T-helper 2 cell treated with Interferon-gamma antibody and Interleukin-4, amounts not matched to agents 5 μg/mL and 100 μg/mL, for 36 hours (primary cell): ENCODE data around the gene RAI14.
"Not testable (repeated sequence)": the region's sequence is repeated elsewhere in the genome, so short reads cannot be mapped to it uniquely, and the experiment has no call there.

ENCODE experiments used
- DNase-seq: peaks from one replicate; pipeline ENCODE4 v3.0.0; 2021; ENCODE audit warnings: low spot score
- H3K27ac Mint-ChIP-seq: one replicate; pipeline ENCODE4 v1.8.0; 2021; ENCODE audit warnings: mild to moderate bottlenecking, mixed read lengths
- H3K27me3 Mint-ChIP-seq: one replicate; pipeline ENCODE4 v1.8.0; 2021; ENCODE audit warnings: low read depth, mixed read lengths
- H3K36me3 Mint-ChIP-seq: one replicate; pipeline ENCODE4 v1.8.0; 2021; ENCODE audit warnings: low read depth, mixed read lengths
- H3K4me1 Mint-ChIP-seq: one replicate; pipeline ENCODE4 v1.8.0; 2021; ENCODE audit warnings: low read depth, mixed read lengths
- H3K4me3 Mint-ChIP-seq: one replicate; pipeline ENCODE4 v1.8.0; 2022; ENCODE audit warnings: mild to moderate bottlenecking, moderate library complexity, mixed read lengths
- H3K9me3 Mint-ChIP-seq: one replicate; pipeline ENCODE4 v1.8.0; 2021; ENCODE audit warnings: mixed read lengths

Gene RAI14

GRCh38 chr5:34691326-34691725 lies 35.2 kb downstream of the RAI14 start:
- Mint-ChIP-seq H3K27me3 (no peaks in the 10 kb centered on the region), H3K9me3 (no peaks in the 10 kb centered on the region), H3K4me3 (no peak overlapping the region), H3K4me1 (peaks cover 3% of the 10 kb centered on the region), H3K36me3 (no peaks in the 10 kb centered on the region), H3K27ac (no peak overlapping the region)
- no peak for DNase-seq

- no peaks in the 10 kb centered on the region for H3K36me3 Mint-ChIP-seq
- no peak for DNase-seq
- H3K27me3 Mint-ChIP-seq = no peaks in the 10 kb centered on the region
- H3K4me1 Mint-ChIP-seq = peaks cover 3% of the 10 kb centered on the region
- no peak overlapping the region for H3K4me3 Mint-ChIP-seq
- H3K9me3 Mint-ChIP-seq = no peaks in the 10 kb centered on the region
- H3K27ac Mint-ChIP-seq = no peak overlapping the region
Observed at GRCh38 chr5:34692786-34693185, 36.7 kb downstream of the RAI14 start.

DNA sequence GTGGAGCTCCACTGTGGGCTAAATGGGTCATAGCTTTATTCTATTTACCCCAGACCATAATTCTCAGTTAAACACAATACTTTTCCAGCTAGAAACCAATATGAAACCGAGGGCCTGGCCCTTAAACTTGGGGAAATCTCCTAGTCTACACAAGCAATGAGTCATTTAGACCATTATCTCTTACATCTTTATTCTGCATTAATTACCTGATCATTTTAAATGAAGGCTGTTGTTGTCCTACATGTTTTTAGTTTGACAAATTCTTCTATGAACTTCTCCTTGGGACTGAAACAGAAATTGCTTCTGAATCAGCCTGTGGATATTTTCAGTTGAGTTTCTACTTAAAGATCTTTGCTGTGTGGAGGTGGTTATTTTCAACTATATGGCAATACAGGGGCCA lies 37.9 kb downstream of the RAI14 start:
- no peaks in the 10 kb centered on the region for H3K27me3 Mint-ChIP-seq
- DNase-seq = no peak
- no peaks in the 10 kb centered on the region for H3K9me3 Mint-ChIP-seq
- peaks cover 3% of the 10 kb centered on the region for H3K4me1 Mint-ChIP-seq
- H3K4me3 Mint-ChIP-seq = no peak overlapping the region
- H3K27ac Mint-ChIP-seq = no peak overlapping the region
- H3K36me3 Mint-ChIP-seq = no peaks in the 10 kb centered on the region

DNA sequence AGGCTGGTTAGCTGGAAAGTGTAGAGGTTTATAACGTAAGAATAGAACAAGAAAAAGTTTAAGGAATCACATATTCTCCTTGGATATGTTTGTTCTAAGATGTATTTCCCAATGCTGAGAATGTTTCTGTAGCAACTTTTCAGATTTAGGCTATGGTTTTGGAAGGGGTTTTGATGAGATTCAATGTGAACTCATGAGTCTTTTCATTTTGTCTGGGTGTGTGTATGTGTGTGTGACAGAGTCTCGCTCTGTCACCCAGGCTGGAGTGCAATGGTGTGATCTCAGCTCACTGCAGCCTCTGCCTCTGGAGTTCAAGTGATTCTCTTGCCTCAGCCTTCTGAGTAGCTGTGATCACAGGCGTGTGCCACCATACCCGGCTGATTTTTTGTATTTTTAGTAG lies 38.6 kb downstream of the RAI14 start:
- peaks cover 3% of the 10 kb centered on the region for H3K4me1 Mint-ChIP-seq
- no peaks in the 10 kb centered on the region for H3K36me3 Mint-ChIP-seq
- no peaks in the 10 kb centered on the region for H3K9me3 Mint-ChIP-seq
- H3K4me3 Mint-ChIP-seq = no peak overlapping the region
- no peak for DNase-seq
- no peak overlapping the region for H3K27ac Mint-ChIP-seq
- no peaks in the 10 kb centered on the region for H3K27me3 Mint-ChIP-seq

DNA sequence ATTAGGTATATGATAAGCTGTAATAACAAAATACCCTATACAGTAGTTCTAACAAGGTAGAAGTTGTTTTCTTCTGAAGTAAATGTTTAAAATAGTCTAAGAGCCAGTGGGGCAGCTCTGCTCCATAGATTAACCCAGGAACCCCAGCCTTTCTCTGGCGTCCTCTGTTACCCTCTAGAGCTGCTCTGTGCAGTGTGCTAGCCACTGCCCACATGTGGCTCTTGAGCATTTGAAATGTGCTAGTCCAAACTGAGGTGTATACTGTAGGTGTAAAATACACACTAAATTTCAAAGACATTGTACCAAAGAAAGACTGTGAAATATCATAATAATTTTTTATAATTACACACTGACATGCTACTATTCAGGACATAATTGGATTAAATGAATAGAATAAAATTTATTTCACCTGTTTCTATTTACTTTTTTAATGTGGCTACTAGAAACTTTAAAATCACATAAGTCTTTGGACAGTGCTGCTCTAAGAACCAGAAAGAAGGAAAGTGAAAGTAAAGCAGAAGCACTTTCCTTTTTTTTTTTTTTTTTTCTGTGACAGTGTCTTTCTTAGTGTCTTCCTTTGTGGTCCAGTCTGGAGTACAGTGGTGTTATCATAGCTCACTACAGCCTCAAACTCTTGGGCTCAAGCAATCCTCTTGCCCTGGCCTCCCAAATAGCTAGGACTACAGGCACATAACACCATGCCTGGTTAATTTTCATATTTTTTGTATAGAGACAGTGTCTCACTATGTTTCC lies 39.3 kb downstream of the RAI14 start:
- Mint-ChIP-seq H3K36me3 (no peaks in the 10 kb centered on the region), H3K4me1 (peaks cover 3% of the 10 kb centered on the region), H3K4me3 (no peak overlapping the region), H3K27me3 (no peaks in the 10 kb centered on the region), H3K27ac (no peak overlapping the region), H3K9me3 (no peaks in the 10 kb centered on the region)
- no peak for DNase-seq

- H3K27ac Mint-ChIP-seq = no peak overlapping the region
- DNase-seq = no peak
- no peak overlapping the region for H3K4me3 Mint-ChIP-seq
- H3K36me3 Mint-ChIP-seq = no peaks in the 10 kb centered on the region
- no peaks in the 10 kb centered on the region for H3K9me3 Mint-ChIP-seq
- peaks cover 3% of the 10 kb centered on the region for H3K4me1 Mint-ChIP-seq
- H3K27me3 Mint-ChIP-seq = no peaks in the 10 kb centered on the region
Observed at GRCh38 chr5:34697308-34698108, 41.4 kb downstream of the RAI14 start.

GRCh38 chr5:34698109-34698419 lies 41.9 kb downstream of the RAI14 start:
- no peaks in the 10 kb centered on the region for H3K36me3 Mint-ChIP-seq
- no peaks in the 10 kb centered on the region for H3K27me3 Mint-ChIP-seq
- no peak overlapping the region for H3K4me3 Mint-ChIP-seq
- H3K27ac Mint-ChIP-seq = no peak overlapping the region
- peaks cover 3% of the 10 kb centered on the region for H3K4me1 Mint-ChIP-seq
- H3K9me3 Mint-ChIP-seq = no peaks in the 10 kb centered on the region
- no peak for DNase-seq

GRCh38 chr5:34698754-34699153 lies 42.6 kb downstream of the RAI14 start:
- H3K36me3 Mint-ChIP-seq = no peaks in the 10 kb centered on the region
- DNase-seq = no peak
- no peak overlapping the region for H3K4me3 Mint-ChIP-seq
- peaks cover 3% of the 10 kb centered on the region for H3K4me1 Mint-ChIP-seq
- no peaks in the 10 kb centered on the region for H3K9me3 Mint-ChIP-seq
- H3K27ac Mint-ChIP-seq = no peak overlapping the region
- H3K27me3 Mint-ChIP-seq = no peaks in the 10 kb centered on the region

DNA sequence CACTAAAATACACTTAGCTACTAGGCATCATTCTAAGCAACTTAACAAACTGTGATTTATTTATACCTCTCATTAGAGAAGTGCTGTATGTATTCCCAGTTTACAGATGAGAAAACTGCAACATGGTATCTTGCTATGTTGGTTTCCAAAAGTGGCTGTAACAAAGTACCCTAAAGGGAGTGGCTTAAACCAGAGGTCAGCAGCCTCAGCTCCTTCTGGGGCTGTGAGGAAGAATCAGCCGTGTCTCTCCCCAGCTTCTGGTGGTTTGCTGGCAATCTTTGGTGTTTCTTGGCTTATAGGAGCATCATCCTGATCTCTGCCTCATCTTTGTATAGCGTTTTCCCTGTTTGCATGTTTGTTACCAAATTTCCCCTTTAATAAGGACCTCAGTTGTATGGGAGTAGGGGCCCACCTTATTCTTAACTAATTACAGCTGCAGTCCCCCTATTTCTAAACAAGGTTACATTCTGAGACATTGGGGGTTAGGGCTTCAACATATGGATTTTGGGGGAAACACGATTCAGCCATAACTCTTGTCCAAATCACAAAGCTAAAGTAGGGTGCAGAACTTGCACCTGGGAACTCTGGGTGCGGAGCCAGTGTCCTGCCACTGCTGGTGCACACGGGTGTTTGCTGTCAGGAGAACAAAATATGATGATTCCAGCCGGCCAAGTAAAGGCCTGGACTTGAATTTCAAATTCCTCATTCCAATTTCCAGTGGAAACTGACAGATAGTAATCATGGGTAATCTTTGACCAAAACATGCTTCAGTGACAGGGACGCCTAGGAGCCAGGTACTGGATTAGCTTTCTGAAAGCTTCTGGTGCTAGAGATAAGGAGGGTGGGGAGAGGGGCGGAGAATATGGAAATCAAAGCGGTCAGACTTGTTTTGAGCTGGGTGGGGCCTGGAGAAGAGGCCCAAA lies 43.3 kb downstream of the RAI14 start:
- no peak for DNase-seq
- H3K4me3 Mint-ChIP-seq = no peak overlapping the region
- H3K9me3 Mint-ChIP-seq = no peaks in the 10 kb centered on the region
- H3K36me3 Mint-ChIP-seq = no peaks in the 10 kb centered on the region
- no peaks in the 10 kb centered on the region for H3K27me3 Mint-ChIP-seq
- peaks cover 2% of the 10 kb centered on the region for H3K4me1 Mint-ChIP-seq
- H3K27ac Mint-ChIP-seq = no peak overlapping the region

GRCh38 chr5:34700078-34700452 lies 43.9 kb downstream of the RAI14 start:
- Mint-ChIP-seq H3K9me3 (no peaks in the 10 kb centered on the region), H3K27me3 (no peaks in the 10 kb centered on the region), H3K27ac (no peak overlapping the region), H3K4me3 (no peak overlapping the region), H3K36me3 (no peaks in the 10 kb centered on the region), H3K4me1 (peaks cover 2% of the 10 kb centered on the region)
- DNase-seq = no peak

- not testable (repeated sequence) for H3K27ac Mint-ChIP-seq, H3K36me3 Mint-ChIP-seq, H3K4me3 Mint-ChIP-seq, H3K9me3 Mint-ChIP-seq, H3K27me3 Mint-ChIP-seq, DNase-seq, H3K4me1 Mint-ChIP-seq
Observed at GRCh38 chr5:34701442-34701841, 45.3 kb downstream of the RAI14 start.

GRCh38 chr5:34703767-34704713 lies 47.9 kb downstream of the RAI14 start:
- Mint-ChIP-seq H3K9me3 (no peaks in the 10 kb centered on the region), H3K27ac (no peak overlapping the region), H3K36me3 (no peaks in the 10 kb centered on the region), H3K4me3 (no peak overlapping the region), H3K4me1 (no peaks in the 10 kb centered on the region), H3K27me3 (peaks cover 2% of the 10 kb centered on the region)
- no peak for DNase-seq

- H3K27ac Mint-ChIP-seq = no peak overlapping the region
- H3K36me3 Mint-ChIP-seq = no peaks in the 10 kb centered on the region
- no peak overlapping the region for H3K4me3 Mint-ChIP-seq
- H3K4me1 Mint-ChIP-seq = no peaks in the 10 kb centered on the region
- H3K9me3 Mint-ChIP-seq = no peaks in the 10 kb centered on the region
- DNase-seq = no peak
- H3K27me3 Mint-ChIP-seq = peaks cover 2% of the 10 kb centered on the region
Observed at GRCh38 chr5:34706084-34706483, 50.0 kb downstream of the RAI14 start.
